Neural cell (in vitro differentiated cells): Measurements from ENCODE around the gene DIS3L2. TPM values are rescaled to one million over a fixed set of nuclear protein-coding genes. Genes with fewer than 3 reads are reported as not detected.

ENCODE experiments used
- H2AFZ ChIP-seq: fragments of 200-600, 300-800 bp; sonication (generic), shearing (Covaris generic); 2 replicates; pipeline ENCODE4 v1.6.0; 2014; ENCODE audit warnings: low read depth, mild to moderate bottlenecking, antibody characterized with exemption, low read length, moderate library complexity
- H3F3A ChIP-seq: fragments of 200-600 bp; shearing (Covaris generic); 2 replicates; pipeline ENCODE4 v1.6.1; 2016; ENCODE audit warnings: mild to moderate bottlenecking, moderate library complexity, mixed read lengths, antibody characterized with exemption, low read length; ENCODE audit not compliant: insufficient read depth, poor library complexity, severe bottlenecking
- H3K27ac ChIP-seq: fragments of 200-600, 300-800 bp; sonication (generic), shearing (Covaris generic); 2 replicates; pipeline ENCODE4 v1.5.1; 2014; ENCODE audit warnings: mild to moderate bottlenecking, low read length, moderate library complexity
- H3K27me3 ChIP-seq: fragments of 300-800, 200-600 bp; sonication (generic), shearing (Covaris generic); 2 replicates; pipeline ENCODE4 v1.6.0; 2014; ENCODE audit warnings: mild to moderate bottlenecking, low read depth, low read length, moderate library complexity; ENCODE audit not compliant: insufficient read depth
- H3K36me3 ChIP-seq: fragments of 300-800, 200-600 bp; sonication (generic), shearing (Covaris generic); 2 replicates; pipeline ENCODE4 v1.5.1; 2014; ENCODE audit warnings: mild to moderate bottlenecking, antibody characterized with exemption, low read length, moderate library complexity; ENCODE audit not compliant: insufficient read depth
- H3K4me2 ChIP-seq: fragments of 300-800, 200-600 bp; sonication (generic), shearing (Covaris generic); 2 replicates; pipeline ENCODE4 v1.6.0; 2014; ENCODE audit warnings: mild to moderate bottlenecking, low read length
- H3K4me3 ChIP-seq: fragments of 300-800, 200-600 bp; sonication (generic), shearing (Covaris generic); 2 replicates; pipeline ENCODE4 v1.5.1; 2014; ENCODE audit warnings: mild to moderate bottlenecking, low read length, moderate library complexity
- H3K79me2 ChIP-seq: fragments of 200-600 bp; shearing (Covaris generic); replicated peaks from 2 replicates; pipeline ENCODE4 v1.6.0; 2014; ENCODE audit warnings: mild to moderate bottlenecking, low read length, moderate library complexity; ENCODE audit not compliant: insufficient read depth
- H3K9ac ChIP-seq: fragments of 300-800, 200-600 bp; sonication (generic), shearing (Covaris generic); 2 replicates; pipeline ENCODE4 v1.6.1; 2016; ENCODE audit warnings: mild to moderate bottlenecking, low read length, mixed read lengths
- H3K9me2 ChIP-seq: fragments of 200-600 bp; shearing (Covaris generic); 2 replicates; pipeline ENCODE4 v1.6.1; 2016; ENCODE audit warnings: mild to moderate bottlenecking, low read length, mixed read lengths; ENCODE audit not compliant: insufficient read depth
- H3K9me3 ChIP-seq: fragments of 200-600, 300-800 bp; sonication (generic), shearing (Covaris generic); 2 replicates; pipeline ENCODE4 v1.6.1; 2016; ENCODE audit warnings: mild to moderate bottlenecking, mixed run types, low read length, moderate library complexity, mixed read lengths
- H4K20me1 ChIP-seq: fragments of 200-600 bp; shearing (Covaris generic); 2 replicates; pipeline ENCODE4 v1.6.1; 2016; ENCODE audit warnings: mild to moderate bottlenecking, mixed run types; ENCODE audit not compliant: insufficient read depth
- EP300 ChIP-seq: fragments of 450-650 bp; conservative IDR thresholded peaks from 2 replicates; pipeline ENCODE4 v1.6.1; 2014; ENCODE audit warnings: antibody characterized with exemption, mild to moderate bottlenecking, moderate library complexity; ENCODE audit not compliant: poor library complexity, severe bottlenecking
- EZH2 ChIP-seq: fragments of 200-600, 300-800 bp; shearing (Covaris generic), sonication (generic); IDR thresholded peaks from 2 replicates; pipeline ENCODE4 v1.6.1; 2014; ENCODE audit warnings: antibody characterized with exemption, low read length, borderline replicate concordance, mild to moderate bottlenecking; ENCODE audit not compliant: insufficient read depth, poor library complexity, severe bottlenecking
- MXI1 ChIP-seq: fragments of 450-650 bp; conservative IDR thresholded peaks from 2 replicates; pipeline ENCODE4 v1.6.1; 2014; ENCODE audit warnings: antibody characterized with exemption, mild to moderate bottlenecking; ENCODE audit not compliant: poor library complexity, severe bottlenecking
- POLR2AphosphoS5 ChIP-seq: IDR thresholded peaks from 2 replicates; pipeline ENCODE4 v1.6.1; 2012
- RAD21 ChIP-seq: fragments of 450-650 bp; conservative IDR thresholded peaks from 2 replicates; pipeline ENCODE4 v1.6.1; 2014; ENCODE audit warnings: antibody characterized with exemption, mild to moderate bottlenecking, moderate library complexity
- REST ChIP-seq: IDR thresholded peaks from 2 replicates; pipeline ENCODE4 v1.6.1; 2012; ENCODE audit warnings: borderline replicate concordance
- SMC3 ChIP-seq: fragments of 450-650 bp; conservative IDR thresholded peaks from 2 replicates; pipeline ENCODE4 v1.6.1; 2014; ENCODE audit warnings: antibody characterized with exemption, mild to moderate bottlenecking, moderate library complexity; ENCODE audit not compliant: poor library complexity
- TAF1 ChIP-seq: IDR thresholded peaks from 2 replicates; pipeline ENCODE4 v1.6.1; 2012; ENCODE audit warnings: low read depth
- polyA plus RNA-seq: library from polyadenylated mRNA; depleted of rRNA; stranded (reverse); fragments of >200 nt; gene quantifications from 2 replicates; pipeline ENCODE4 v1.2.3, GENCODE V29; 2014
- TF ChIP-seq, protein P1 (sequence below): fragments of 450-650 bp; IDR thresholded peaks from 2 replicates; pipeline ENCODE4 v1.5.1; 2014; ENCODE audit warnings: antibody characterized with exemption, mild to moderate bottlenecking, moderate library complexity; ENCODE audit not compliant: poor library complexity, severe bottlenecking

DIS3L2 gene
- polyA plus RNA-seq, 1 donor from 2014 or later = 20.0 TPM

DNA sequence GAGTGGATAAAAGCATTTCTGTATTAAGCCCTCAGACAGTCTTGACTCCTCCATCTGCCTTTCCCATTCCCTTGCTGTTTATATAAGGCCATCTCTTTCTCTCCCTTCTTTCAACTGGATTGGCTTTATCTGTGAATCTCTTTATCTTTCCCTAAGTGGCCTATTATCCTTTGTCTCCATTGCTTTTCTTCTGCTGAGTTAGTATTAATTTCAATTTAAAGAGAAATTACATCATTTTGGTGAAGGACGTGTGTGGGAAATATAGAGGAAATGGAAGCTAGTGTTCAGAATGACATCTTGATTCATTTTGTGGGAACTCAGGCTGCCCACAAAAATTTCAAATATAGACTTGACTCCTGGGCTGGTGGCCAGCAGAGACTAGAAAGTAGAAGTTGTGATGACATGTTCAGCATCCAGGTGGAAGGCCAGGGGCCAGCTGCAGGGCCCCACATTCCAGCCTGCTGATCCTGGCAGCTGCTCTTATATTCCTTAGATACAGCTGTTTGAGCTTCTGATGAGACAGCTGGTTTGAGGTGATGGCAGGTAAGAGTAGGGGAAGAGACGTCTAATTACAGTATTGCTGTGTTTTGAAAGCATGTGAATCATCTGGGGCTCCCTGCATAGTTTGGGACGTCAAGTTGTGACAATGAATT, 52.3 kb downstream of the DIS3L2 start:
- Histone ChIP-seq H3K4me3 (no peak overlapping the region), H3K9me2 (no peaks in the 10 kb centered on the region), H3K9me3 (no peaks in the 10 kb centered on the region), H3K27ac (no peak overlapping the region), H3K4me2 (no peak overlapping the region), H3F3A (no peaks in the 10 kb centered on the region), H2AFZ (no peak overlapping the region), H3K27me3 (no peaks in the 10 kb centered on the region), H4K20me1 (no peaks in the 10 kb centered on the region), H3K9ac (no peak overlapping the region), H3K36me3 (peaks cover 6% of the 10 kb centered on the region), H3K79me2 (no peaks in the 10 kb centered on the region)
- TF ChIP-seq REST (no peak), TAF1 (no peak), EZH2 (no peak), RAD21 (no peak), MXI1 (no peak), POLR2AphosphoS5 (no peak), SMC3 (no peak), EP300 (no peak)
- TF ChIP-seq, protein P1, sequence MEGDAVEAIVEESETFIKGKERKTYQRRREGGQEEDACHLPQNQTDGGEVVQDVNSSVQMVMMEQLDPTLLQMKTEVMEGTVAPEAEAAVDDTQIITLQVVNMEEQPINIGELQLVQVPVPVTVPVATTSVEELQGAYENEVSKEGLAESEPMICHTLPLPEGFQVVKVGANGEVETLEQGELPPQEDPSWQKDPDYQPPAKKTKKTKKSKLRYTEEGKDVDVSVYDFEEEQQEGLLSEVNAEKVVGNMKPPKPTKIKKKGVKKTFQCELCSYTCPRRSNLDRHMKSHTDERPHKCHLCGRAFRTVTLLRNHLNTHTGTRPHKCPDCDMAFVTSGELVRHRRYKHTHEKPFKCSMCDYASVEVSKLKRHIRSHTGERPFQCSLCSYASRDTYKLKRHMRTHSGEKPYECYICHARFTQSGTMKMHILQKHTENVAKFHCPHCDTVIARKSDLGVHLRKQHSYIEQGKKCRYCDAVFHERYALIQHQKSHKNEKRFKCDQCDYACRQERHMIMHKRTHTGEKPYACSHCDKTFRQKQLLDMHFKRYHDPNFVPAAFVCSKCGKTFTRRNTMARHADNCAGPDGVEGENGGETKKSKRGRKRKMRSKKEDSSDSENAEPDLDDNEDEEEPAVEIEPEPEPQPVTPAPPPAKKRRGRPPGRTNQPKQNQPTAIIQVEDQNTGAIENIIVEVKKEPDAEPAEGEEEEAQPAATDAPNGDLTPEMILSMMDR = no peak

DNA sequence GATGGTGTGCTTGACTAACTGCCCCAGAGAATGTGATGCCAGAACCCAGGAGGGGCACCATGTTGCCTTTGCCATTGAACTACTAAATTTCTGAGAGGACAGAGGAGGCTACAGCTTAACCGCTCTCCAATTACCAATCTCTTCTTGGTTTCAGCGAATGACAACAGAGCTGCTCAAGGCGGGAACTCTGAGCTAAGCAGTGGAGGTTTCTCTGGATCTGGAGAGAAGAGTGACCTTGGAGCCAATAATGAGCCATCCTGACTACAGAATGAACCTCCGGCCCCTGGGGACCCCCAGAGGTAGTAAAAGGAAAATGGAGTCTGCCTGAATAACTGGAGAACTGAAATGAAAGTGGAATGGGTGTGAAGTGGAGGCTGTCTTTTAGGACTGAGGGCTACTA, 53.2 kb downstream of the DIS3L2 start:
- Histone ChIP-seq H3K9ac (no peak overlapping the region), H3K9me3 (no peaks in the 10 kb centered on the region), H3K9me2 (no peaks in the 10 kb centered on the region), H3K4me3 (no peak overlapping the region), H3K4me2 (no peak overlapping the region), H3K79me2 (no peaks in the 10 kb centered on the region), H3F3A (no peaks in the 10 kb centered on the region), H3K36me3 (peaks cover 6% of the 10 kb centered on the region), H3K27ac (no peak overlapping the region), H2AFZ (no peak overlapping the region), H3K27me3 (no peaks in the 10 kb centered on the region), H4K20me1 (no peaks in the 10 kb centered on the region)
- TF ChIP-seq SMC3 (no peak), EP300 (no peak), REST (no peak), MXI1 (no peak), POLR2AphosphoS5 (no peak), TAF1 (no peak), EZH2 (no peak), RAD21 (no peak)
- TF ChIP-seq, protein P1 = no peak
